GM19467 (cell line): ENCODE data around the gene TGFA.

Experiments used
- ATAC-seq: cut with Tn5 transposase; IDR thresholded peaks from one replicate; pipeline ENCODE4 v1.9.1; 2021; ENCODE audit warnings: mild to moderate bottlenecking, moderate library complexity; ENCODE audit not compliant: unreplicated experiment

Gene TGFA

DNA sequence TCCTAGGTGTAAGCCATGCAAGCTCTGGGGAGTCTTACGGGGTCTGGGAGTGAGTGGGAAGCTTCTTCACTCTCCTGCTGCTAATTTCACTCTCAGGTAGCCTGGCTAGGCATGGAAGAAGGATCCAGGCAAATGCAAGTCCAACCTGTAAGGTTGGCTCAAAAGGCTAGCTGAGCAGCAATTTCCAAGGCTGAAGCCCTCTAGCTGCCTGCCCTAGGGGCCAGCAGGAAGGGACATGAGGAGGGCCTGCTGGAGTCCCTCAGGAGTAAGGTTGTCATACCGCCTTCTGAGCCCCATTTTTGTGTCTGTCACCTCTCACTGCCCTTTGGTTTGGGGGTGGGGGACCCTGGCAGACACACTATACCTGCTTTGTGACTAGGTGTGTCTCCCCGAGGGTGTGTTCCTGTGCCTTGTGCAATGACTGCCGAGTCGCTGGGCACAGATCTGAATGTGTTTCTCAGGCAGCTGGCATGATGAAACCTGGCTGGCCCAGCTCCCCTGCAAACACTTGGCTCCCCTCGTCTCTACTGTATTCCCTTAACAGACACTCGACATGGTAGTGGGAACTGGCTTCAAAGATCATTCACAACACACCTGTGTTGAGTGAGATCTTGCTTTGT, 127.8 kb downstream of the TGFA start:
- ATAC-seq, result no peak

DNA sequence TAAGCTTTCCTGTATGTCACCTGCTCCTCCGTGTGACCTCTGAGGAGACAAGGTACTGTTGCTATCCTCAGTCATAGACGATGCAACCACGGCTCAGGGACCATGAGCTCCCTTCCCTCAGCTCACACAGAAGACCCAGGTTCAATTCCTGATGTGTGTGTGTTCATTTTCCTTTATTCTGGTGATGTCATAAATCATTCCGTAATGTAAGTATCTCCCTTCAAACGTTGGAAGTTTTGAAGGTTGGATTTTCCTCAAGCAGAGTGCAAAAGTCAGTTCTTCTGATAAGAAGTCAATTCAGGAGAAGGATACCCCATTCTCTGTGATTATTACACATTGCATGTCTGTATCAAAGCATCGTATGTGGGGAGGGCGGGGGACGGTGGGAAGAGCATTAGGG, 132.9 kb downstream of the TGFA start:
- no peak for ATAC-seq

DNA sequence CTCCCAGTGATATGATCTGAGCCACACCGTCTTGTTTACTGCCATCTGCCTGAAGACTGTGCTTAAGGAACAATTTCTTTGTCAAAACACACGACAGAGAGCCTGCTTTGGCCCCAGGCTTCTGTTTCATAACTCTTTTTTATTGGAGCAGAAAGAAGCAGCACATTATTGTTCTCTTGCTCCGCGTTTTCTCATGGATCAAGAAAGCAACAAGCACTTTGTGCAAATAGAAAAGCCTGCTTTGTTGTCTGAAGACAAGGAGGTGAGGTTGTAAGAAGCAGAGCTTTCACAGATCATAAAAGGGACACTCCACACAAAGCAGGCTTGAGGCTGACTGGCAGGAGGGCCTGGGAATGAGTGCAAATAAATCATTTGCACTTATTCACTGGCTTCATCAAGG, 133.5 kb downstream of the TGFA start:
- no peak for ATAC-seq

DNA sequence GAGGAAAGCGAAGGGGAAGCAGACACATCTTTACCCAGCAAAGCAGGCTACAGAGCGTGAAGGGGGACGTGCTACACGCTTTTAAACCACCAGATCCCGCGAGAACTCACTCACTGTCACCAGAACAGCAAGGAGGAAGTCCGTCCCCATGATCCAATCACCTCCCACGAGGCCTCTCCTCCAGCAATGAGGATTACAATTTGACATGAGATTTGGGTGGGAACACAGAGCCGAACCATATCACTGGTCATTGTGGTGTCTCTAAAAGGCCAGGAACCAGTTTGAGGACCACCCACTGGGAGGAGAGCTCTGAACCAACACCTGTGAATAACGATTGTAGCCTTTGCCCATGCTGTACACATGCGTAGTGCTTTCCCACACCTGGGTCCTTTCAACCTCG, 135.1 kb downstream of the TGFA start:
- no peak for ATAC-seq

DNA sequence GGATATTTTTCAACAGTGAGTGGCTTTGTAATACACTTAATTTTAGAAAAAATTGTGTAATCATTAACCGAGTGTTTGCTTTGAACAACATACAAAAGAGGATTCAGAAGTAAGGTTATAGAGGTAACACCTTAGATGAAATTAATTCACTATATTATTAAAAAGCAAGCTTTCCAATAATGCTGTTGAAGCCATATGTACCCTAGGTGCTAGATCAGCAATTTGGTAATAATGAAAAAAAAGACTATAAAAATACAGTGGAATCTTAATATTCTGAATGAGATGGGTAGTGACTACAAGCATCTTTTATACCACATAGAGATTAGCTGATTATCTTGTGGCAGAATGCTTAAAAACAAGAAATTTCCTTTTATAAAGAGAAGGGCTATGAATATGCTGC, 136.6 kb downstream of the TGFA start:
- no peak for ATAC-seq

DNA sequence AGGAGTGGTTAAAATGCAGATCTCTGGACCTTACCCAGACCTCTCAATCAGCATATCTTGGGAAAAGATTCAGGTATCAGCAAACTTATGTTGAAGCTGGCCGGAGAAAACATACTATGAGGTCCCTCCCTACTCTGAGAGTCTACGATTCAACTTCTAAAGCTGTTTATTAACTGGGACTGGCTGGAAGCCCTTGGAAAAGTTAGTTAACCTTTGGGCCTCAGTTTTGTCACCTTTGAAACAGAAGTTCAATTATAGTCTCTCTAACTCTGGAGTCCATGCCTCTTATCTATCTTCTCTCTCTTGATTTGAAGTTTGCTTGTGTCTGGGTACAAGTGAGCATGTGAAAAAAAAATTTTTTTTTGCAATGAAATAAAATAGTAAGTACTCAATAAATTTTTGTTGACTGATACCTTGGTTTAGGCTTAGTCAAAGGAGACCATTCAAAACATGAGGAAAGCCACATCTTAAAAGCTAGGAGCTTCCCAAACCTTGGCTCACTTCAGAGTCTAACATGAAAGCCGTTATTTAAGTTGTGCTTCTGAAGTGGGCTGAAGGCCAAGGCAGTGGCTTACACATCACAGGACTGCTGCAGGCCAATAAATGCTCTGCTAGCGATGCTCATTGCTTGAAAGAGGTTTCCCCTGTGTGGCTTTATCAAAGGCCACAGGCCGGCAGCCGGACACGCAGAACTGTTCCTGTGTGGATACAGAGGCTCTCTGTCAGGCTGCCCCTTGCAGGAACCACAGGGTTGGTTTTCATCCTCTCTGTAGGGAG, 141.1 kb downstream of the TGFA start:
- no peak for ATAC-seq

DNA sequence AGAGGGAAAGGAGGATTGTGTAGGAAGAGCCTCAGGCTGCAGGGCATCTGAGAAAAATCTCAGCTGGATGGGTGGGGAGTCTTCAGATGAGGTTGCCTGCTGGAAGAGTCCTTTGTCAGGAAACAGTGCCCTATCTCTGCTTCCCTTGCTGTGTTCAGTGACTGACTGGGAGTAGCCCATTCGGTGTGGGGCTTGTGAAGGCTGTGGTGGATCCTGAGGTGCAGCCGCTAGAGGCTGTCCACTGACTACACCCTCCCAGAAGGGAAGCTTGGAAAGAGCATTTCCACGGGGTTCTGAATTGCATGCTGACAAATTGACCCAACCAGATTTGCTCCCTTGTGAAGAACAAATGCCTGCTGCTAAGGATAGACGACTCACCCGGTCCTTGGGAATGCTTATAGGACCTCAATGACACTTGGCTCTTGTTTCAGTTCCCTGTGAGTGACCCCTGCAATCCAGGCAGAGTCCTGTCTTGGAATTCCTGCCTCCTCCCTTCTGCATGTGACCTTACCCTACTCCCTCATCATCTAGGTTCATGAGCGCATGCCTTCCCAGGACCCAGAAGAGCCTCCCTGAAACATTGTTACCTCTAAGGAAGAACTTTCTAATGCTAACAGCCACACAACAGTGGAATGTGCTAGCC, 142.0 kb downstream of the TGFA start:
- ATAC-seq, result no peak

DNA sequence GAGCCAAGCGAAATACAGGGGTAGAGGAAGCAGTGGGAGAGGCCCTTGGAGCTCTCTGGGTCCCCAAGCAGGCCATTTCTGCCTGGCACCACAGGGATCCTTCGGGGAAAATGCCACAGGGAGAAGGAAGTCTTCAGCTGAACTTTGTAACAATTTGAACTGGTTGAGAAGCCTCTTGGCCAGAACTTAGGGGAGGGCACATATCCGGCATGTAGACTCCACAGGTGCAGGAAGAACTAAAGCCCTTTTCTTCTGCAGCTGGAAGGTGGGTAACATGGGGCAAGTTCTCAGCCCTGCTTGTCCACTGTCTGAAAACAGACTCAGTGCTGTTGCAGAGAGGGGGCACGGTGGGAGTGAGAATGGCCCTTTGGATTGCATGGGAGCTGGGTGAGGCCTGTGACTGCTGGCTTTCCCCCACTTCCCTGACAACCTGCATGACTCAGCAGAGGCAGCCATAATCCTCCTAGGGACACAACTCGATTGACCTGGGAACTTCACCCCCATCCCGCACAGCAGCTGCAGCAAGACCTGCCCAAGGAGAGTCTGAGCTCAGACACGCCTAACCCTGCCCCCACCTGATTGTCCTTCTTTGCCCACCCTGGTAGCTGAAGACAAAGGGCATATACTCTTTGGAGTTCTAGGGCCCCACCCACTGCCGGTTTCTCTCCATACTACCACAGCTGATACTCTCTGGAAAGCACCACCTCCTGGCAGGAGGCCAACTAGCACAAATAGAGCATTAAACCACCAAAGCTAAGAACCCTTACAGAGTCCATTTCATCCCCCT, 150.2 kb downstream of the TGFA start:
- ATAC-seq, result no peak

DNA sequence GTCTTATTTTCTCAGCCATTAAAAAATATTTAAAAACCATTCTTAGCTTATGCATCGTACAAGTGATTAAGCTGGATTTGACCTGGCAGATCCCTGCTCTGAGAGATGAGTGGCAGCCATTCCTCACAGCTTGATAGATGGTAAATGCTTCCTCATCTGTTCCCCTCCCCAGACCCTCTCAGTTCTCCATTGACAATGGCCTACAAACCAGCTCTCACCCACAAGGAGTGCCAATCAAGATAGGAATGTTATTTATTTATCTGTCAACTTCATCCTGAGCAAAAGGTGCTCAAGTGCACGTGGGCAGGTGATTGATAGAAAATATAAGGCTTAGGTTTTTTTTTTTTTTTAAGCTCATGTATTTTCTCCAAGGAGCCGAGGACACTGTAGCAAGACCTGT, 153.1 kb downstream of the TGFA start:
- ATAC-seq, result no peak

DNA sequence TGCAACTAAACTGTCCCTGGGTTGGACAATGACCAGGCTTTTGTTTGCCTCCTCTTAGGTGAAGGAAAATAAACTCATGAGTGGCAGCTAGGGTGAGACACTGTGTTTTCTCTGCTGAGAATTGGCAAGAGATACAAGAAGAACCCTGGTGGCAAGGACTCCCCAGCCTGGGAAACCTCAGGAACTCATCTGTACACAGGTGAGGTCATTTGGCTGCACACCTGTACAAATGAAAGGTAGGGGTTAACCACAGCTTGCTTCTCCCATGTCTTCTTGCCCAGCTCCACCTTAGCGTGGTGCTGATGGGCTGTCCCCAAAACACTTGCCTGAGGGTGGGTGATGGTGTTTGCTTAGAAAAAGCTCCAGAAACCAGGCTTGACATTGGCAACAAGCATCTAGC, 154.6 kb downstream of the TGFA start:
- ATAC-seq, result no peak
